HG03342 (cell line): Measurements from ENCODE around the gene PNPLA7.

Source experiments
- ATAC-seq: cut with Tn5 transposase; IDR thresholded peaks from one replicate; pipeline ENCODE4 v1.9.1; 2021; ENCODE audit warnings: mild to moderate bottlenecking, moderate library complexity; ENCODE audit not compliant: unreplicated experiment

PNPLA7 gene

DNA sequence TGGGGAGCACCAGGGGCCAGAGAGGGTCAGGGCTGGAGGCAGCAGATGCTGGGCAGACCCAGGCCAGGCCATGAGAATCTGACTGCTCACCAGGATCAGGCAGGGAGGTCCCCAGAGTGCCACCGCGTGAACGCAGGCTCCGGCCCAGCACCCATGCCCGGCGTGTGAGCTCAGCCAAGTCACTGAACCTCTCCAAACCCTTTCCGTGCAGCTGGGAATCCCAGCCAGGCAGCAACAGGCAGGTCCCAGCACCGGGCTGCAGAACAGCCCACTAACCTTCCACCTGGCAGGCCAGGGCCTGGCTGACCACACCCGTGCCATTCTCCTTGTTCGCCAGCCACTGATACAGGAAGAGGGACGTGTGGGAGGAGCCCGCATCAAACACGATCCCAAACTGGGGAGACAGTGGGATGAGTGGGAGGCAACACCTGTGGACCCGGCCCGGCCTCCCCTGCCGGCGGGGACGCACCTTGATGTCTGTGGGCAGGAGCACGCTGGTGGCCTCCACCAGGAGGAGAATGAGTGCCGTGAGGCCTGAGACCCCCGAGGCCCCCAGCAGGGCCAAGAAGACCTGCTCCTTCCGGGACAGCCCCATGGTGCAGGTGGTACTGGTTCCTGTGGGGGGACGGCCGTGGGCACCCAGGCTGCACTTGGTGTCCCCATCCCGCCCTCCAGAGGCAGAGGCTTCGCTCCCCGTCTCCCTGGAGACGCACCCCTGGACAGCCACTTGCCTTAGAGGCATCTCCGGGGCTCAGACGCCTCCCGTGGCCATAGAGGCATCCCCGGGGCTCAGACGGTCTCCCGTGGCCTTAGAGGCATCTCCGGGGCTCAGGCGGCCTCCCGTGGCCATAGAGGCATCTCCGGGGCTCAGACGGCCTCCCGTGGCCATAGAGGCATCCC is 112.3 kb downstream of the PNPLA7 start:
- ATAC-seq, result no peak

- no peak for ATAC-seq
Measured at GRCh38 chr9:137436761-137437600, 113.2 kb downstream of the PNPLA7 start.

DNA sequence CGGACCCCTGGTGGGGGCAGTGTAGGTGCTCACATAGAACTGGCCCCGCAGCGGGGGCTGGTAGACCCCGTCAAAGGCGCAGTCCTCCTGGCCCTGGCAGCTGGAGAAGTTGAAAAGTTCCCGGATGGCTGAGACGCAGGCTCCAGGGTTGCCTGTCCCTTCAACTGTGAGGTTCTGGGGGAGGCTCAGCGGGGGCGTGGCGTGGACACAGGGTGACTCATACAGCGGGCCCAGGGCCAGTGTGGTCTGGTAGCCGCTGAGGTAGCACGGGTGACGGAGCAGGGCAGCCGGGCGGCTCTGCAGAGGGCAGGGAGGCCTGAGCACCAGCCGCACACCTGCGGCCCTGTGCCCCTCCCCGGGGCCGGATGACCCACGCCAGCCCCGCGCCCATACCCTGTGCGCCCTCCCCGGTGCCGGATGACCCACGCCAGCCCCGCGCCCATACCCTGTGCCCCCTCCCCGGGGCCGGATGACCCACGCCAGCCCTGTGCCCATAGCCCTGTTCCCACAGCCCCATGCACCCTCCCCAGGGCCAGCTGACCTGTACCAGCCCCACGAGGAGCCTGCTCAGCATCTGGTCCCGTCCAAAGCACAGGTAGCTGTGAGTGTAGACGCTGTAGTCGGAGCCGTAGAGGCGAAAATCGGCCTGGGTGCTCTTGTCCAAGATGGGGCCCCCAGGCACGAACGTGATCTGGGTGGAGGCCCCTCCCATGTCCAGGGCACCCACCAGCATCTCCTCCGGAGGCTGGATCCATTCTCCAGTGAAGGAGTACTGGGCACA is 114.0 kb downstream of the PNPLA7 start:
- ATAC-seq, result no peak

DNA sequence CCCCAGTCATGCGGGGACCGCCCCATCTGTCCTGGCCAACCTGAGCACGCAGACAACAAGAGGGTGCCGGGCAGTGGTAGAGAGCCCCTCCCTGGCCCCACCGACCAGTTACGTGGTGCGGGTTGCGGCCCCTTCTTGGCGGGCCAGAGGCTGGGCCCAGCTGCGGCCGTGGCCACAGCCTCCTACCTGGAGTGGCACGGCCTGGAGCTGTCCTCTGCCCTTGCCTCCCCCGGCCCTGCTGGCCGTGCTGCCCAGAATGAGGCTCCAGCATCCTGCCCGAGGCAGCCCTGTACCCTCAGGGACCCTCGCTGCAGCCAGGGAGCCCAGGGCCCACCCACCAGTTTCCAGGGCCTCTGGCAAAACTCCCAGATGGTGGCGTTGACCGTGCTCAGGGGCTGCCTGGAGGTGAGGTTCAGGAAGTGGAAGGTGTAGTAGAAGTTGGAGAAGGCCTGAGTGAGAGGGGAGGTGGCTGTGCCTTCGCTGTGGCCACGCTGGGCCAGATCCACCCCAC is 114.8 kb downstream of the PNPLA7 start:
- ATAC-seq, result no peak

- ATAC-seq, result no peak
Measured at GRCh38 chr9:137434498-137435380, 115.5 kb downstream of the PNPLA7 start.

DNA sequence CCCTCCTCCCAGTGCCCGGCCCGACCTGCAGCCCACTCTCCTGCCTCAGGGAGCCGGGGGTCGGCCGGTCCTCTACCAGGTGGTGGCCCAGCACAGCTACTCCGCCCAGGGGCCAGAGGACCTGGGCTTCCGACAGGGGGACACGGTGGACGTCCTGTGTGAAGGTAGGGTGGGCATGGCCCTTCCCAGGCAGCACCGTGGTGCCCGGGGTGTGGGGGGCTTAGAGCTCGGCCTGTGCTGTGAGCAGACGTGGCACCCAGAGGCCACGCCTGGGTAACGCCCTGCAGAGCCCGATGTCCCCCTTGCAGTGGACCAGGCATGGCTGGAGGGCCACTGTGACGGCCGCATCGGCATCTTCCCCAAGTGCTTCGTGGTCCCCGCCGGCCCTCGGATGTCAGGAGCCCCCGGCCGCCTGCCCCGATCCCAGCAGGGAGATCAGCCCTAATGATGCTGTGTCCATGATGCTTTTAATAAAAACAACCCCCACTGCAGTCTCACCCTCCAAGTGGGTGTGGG is 116.2 kb downstream of the PNPLA7 start:
- ATAC-seq, result no peak

GRCh38 chr9:137433349-137433915 is 116.8 kb downstream of the PNPLA7 start:
- no peak for ATAC-seq

- ATAC-seq, result no peak
Measured at GRCh38 chr9:137432687-137433348, 117.4 kb downstream of the PNPLA7 start.

DNA sequence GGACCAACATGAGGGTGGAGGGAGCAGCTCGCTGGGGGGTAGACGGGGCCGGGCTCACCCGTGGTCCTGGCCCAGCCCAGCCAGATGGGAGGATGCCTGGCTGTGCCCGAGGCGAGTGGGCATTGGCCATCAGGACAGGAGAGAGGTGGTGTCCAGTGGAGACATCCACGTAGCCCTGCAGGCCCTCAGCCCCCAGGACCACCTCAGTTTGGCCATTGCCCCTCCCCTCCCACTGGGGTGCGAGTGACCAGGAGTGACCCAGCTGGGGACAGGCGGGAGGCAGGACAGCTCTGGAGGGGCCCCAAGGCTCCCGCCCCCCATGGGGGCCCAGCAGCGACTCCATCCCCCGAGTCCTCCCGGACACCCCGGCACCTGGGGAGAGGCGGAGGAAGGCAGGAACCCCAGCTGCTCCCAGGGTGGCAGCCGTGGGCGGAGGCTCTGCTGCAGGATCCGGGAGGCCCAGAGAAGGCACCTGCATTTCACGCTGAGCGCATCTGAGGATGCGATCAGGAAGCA is 118.7 kb downstream of the PNPLA7 start:
- no peak for ATAC-seq

- ATAC-seq, result no peak
Measured at GRCh38 chr9:137430723-137431415, 119.3 kb downstream of the PNPLA7 start.

DNA sequence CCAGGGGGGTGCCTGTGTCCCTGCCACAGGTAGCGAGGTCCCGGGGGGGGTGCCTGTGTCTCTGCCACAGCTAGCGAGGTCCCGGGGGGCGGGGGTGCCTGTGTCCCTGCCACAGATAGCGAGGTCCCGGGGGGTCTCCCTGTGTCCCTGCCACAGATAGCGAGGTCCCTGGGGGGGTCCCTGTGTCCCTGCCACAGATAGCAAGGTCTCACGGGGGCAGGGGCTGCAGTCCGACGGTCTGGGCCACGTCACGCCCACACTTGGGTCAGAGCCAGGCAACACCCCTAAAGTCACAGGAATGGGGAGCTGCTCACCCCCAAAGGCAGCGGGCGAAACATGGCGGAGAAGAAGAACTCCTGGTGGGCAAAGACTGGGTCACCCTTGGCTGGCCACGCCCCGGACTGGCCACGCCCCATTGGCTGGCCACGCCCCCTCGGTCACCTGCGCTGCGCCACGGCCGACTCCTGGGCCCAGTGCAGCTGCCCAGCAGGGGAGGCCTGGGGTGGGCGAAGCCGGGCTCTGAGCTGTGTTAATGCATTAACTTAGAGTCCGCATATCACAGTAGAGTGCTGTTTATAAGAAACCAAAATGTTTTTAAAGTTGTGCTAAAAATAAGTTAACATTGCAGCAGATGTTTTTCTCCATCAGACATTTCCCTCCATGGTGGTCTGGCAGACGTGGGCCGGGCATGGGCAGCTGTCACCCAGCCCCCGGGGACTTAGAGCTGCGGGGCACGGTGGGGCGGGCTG is 120.1 kb downstream of the PNPLA7 start:
- ATAC-seq, result no peak

GRCh38 chr9:137429546-137429890 is 120.7 kb downstream of the PNPLA7 start:
- ATAC-seq, result no peak

- ATAC-seq, result no peak
Measured at GRCh38 chr9:137428841-137429545, 121.2 kb downstream of the PNPLA7 start.

GRCh38 chr9:137428311-137428630 is 121.9 kb downstream of the PNPLA7 start:
- no peak for ATAC-seq

- no peak for ATAC-seq
Measured at GRCh38 chr9:137427454-137428310, 122.5 kb downstream of the PNPLA7 start.
